Measurements from ENCODE around the gene KLHL29.

Gene KLHL29

GRCh38 chr2:23639406-23639982 lies 254.5 kb downstream of the KLHL29 start:
- peak in 1 of 2 experiments; percentile 24 for DNase-seq

GRCh38 chr2:23640711-23641110 lies 255.7 kb downstream of the KLHL29 start:
- no peak for DNase-seq

GRCh38 chr2:23642516-23642915 lies 257.5 kb downstream of the KLHL29 start:
- no peak for DNase-seq

GRCh38 chr2:23645230-23645808 lies 260.3 kb downstream of the KLHL29 start:
- DNase-seq: no peak

GRCh38 chr2:23647563-23647962 lies 262.6 kb downstream of the KLHL29 start:
- DNase-seq: no peak

GRCh38 chr2:23649303-23649702 lies 264.3 kb downstream of the KLHL29 start:
- DNase-seq: no peak

GRCh38 chr2:23649819-23650218 lies 264.8 kb downstream of the KLHL29 start:
- DNase-seq: peak in 1 of 2 experiments; percentile 46

- DNase-seq: no peak
These were observed 266.5 kb downstream of the KLHL29 start for GRCh38 chr2:23651187-23652080.

- DNase-seq: no peak
These were observed 268.3 kb downstream of the KLHL29 start for GRCh38 chr2:23653326-23653725.

GRCh38 chr2:23654756-23655155 lies 269.8 kb downstream of the KLHL29 start:
- no peak for DNase-seq

GRCh38 chr2:23655934-23656596 lies 271.1 kb downstream of the KLHL29 start:
- no peak for DNase-seq

GRCh38 chr2:23656597-23656973 lies 271.6 kb downstream of the KLHL29 start:
- DNase-seq: no peak

GRCh38 chr2:23657371-23657770 lies 272.4 kb downstream of the KLHL29 start:
- no peak for DNase-seq

- no peak for DNase-seq
These were observed 273.0 kb downstream of the KLHL29 start for GRCh38 chr2:23657934-23658333.

- DNase-seq: peak; percentile 65 to 72
These were observed 273.5 kb downstream of the KLHL29 start for GRCh38 chr2:23658466-23658942.

GRCh38 chr2:23659328-23659727 lies 274.3 kb downstream of the KLHL29 start:
- no peak for DNase-seq

GRCh38 chr2:23659773-23660172 lies 274.8 kb downstream of the KLHL29 start:
- DNase-seq: no peak

GRCh38 chr2:23660237-23660636 lies 275.3 kb downstream of the KLHL29 start:
- no peak for DNase-seq

GRCh38 chr2:23661276-23662050 lies 276.5 kb downstream of the KLHL29 start:
- no peak for DNase-seq

GRCh38 chr2:23662466-23662865 lies 277.5 kb downstream of the KLHL29 start:
- no peak for DNase-seq

GRCh38 chr2:23662941-23663920 lies 278.3 kb downstream of the KLHL29 start:
- no peak for DNase-seq
